Measurements from ENCODE around the gene TNFRSF11A.

Gene TNFRSF11A

DNA sequence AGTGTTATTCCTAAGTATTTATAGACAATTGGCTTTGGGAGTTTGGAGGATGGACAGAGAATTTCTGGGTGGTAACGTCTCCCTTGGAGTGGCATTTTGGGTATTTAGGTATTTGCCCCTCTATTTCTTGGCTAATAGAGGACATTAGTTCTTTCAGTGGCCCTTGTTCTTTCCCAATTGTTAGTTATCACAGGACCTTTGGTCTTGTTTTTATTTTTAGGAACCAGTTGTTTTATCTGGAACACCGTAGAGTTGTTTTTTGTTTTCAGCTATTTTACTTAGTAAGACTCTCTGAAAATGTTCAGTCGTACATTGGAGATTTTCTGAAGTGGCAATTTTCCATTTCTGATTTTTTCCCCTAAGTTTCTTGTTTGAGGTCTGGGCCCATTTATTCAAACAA is 40.5 kb upstream of the TNFRSF11A start:
- TF ChIP-seq, protein P1, sequence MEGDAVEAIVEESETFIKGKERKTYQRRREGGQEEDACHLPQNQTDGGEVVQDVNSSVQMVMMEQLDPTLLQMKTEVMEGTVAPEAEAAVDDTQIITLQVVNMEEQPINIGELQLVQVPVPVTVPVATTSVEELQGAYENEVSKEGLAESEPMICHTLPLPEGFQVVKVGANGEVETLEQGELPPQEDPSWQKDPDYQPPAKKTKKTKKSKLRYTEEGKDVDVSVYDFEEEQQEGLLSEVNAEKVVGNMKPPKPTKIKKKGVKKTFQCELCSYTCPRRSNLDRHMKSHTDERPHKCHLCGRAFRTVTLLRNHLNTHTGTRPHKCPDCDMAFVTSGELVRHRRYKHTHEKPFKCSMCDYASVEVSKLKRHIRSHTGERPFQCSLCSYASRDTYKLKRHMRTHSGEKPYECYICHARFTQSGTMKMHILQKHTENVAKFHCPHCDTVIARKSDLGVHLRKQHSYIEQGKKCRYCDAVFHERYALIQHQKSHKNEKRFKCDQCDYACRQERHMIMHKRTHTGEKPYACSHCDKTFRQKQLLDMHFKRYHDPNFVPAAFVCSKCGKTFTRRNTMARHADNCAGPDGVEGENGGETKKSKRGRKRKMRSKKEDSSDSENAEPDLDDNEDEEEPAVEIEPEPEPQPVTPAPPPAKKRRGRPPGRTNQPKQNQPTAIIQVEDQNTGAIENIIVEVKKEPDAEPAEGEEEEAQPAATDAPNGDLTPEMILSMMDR (IDR thresholded peaks at IDR 0.05; ENCODE audit: low read depth, low read length), result no peak
- DNase-seq (ENCODE audit: extremely low read depth, low read depth), result no peak

DNA sequence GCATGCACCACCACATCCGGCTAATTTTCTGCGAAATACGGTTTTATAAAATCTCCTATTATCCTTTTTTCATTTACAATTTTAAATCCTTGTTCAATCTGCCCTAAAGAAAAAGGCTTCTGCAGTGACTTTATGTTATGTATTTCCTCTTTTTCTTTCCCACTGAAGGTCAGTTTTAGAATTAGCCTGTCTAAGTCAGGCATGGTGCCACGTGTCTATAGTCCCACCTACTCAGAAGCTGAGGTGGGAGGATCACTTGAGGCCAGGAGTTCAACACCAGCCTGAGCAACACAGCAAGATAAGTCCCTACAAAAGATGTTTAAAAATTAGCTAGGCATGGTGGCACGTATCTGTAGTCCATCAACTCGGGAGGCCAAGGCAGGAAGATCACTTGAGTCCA is 39.8 kb upstream of the TNFRSF11A start:
- TF ChIP-seq, protein P1 (IDR thresholded peaks at IDR 0.05; ENCODE audit: low read depth, low read length), result no peak
- no peak for DNase-seq (ENCODE audit: extremely low read depth, low read depth)

DNA sequence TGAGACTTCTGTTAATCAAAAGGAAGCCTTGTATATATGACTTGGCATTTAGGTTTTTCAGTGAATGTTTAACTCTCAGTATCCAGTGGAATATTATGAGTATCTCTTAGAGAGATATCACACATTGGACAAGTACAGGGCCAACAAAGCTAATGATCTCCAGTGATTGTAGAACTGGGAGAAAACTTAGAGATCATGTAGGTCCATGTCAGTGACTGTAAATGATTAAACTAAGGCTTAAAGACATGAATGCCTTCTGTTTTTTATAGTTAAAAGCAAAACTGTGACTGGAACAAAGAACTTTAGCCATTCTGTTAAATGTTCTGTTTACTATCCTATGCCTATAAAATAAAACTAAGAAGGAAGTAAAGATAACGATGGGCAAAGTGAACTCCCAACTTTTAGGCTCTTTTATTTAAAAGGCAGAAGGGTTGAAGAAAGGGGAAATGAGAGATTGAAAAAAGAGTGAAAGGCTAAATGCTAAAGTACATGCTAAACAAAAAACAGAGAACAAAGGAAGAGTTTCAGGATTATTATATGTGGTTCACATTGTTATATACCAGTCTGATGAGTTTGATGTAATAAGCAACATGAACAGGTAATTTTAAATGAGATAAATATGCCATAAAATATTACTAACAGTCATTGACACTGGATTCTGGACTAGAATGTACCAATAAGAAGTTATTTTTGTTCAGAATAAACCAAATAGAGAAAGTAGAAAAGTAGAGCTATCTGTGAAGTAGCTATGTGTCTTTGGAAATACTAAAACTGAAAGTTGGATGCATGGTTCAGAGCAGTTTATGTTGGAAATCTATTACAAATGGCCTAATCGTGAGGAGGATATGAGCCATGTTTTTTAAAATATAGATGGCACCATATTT is 37.1 kb upstream of the TNFRSF11A start:
- TF ChIP-seq, protein P1 (IDR thresholded peaks at IDR 0.05; ENCODE audit: low read depth, low read length), result no peak
- DNase-seq (ENCODE audit: extremely low read depth, low read depth), result no peak

DNA sequence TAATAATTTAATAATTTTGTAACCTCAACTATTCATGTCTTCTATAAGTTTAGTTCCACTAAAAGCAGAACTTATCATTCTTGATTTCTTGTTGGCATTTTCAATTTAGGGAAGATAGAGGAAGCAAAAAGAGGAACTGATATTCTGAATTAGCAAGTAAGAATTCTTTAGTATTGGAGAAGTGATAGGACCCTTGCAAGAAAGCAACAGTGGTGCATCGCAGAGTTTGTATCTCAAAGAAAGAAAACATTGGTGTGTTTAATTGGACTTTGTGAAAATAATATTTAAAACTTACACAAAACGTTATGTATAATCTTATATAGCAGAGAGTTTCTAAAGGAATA is 36.5 kb upstream of the TNFRSF11A start:
- TF ChIP-seq, protein P1 (IDR thresholded peaks at IDR 0.05; ENCODE audit: low read depth, low read length), result no peak
- DNase-seq (ENCODE audit: extremely low read depth, low read depth), result no peak

DNA sequence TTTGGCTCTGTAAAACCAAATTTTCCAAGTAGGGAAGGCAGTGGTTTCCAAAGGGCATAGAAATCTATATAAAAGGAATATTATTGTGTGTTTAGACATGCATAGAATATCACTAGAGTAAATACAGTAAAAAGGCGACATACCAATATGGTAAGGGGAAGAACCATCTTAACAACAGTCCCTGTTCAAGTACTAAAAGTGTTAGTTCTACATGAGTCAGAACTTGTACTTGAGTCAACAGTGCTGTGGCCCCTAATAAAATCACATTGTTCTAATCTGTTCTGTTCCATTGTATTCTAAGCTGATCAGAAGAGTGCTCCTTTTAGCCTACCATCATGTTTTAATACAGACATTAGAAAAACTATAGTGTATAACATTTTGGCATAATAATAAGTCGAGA is 36.1 kb upstream of the TNFRSF11A start:
- TF ChIP-seq, protein P1 (IDR thresholded peaks at IDR 0.05; ENCODE audit: low read depth, low read length), result no peak
- DNase-seq (ENCODE audit: extremely low read depth, low read depth), result no peak

DNA sequence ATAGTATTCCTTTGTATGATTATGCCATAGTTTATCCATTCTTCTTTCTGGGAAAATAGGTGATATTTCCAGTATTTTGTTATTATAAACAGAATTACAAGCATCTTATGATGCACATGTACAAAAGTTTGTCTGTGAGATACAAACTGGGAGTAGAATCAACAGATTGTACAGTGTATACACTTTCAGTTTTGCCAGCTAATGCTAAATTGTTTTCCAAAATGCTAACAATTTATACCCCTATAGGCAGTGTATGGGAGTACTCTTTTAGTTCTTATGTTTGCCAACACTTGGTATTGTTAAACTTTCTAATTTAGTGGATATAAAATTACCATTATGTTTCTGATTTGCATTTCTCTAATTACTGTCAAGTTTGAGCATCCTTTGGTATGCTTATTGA is 31.0 kb upstream of the TNFRSF11A start:
- no peak for DNase-seq (ENCODE audit: extremely low read depth, low read depth)
- TF ChIP-seq, protein P1 (IDR thresholded peaks at IDR 0.05; ENCODE audit: low read depth, low read length), result no peak

DNA sequence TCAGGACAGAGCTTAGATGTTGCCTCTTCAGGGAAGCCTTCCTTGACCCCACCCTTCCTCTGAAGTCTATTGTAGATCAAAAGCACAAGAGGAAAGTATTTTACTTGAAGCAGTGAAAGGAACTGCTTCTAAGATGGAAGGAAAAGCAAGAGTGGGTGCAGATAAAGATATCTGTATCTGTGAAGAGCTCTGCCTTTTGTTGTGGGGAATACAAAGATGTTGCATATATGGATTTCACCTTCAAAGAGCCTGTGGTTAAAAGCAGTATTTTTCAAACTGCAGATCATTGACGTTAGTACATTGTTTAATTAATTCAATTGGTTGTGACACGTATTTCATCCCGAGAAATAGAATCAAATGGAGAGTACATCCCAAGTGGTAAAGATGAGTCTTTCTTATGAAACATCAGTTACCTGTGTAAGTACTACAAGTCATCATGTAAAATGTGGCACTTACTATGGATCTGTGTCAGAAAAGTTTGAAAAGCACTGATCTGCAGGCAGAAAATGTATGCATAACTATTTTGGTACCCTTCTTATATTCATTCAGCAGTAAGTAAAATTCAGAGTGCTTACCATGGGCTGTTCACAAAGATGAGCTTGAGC is 24.6 kb upstream of the TNFRSF11A start:
- TF ChIP-seq, protein P1 (IDR thresholded peaks at IDR 0.05; ENCODE audit: low read depth, low read length), result no peak
- DNase-seq (ENCODE audit: extremely low read depth, low read depth), result no peak
